Fibroblast of mammary gland (primary cell): ENCODE data around the gene GLI2.

Source experiments
- DNase-seq: peaks from one replicate; pipeline ENCODE4 v3.0.0-alpha.2; 2010; ENCODE audit warnings: low read depth
- H3K4me3 ChIP-seq: 2 replicates; pipeline ENCODE4 v1.5.1; 2011; ENCODE audit warnings: low read depth, mild to moderate bottlenecking, low read length, moderate library complexity; ENCODE audit not compliant: control insufficient read depth
- TF ChIP-seq, protein P1 (sequence below): conservative IDR thresholded peaks from 2 replicates; pipeline ENCODE4 v1.5.1; 2011; ENCODE audit warnings: low read depth, low read length, inconsistent platforms; ENCODE audit not compliant: control insufficient read depth, insufficient read depth

The GLI2 gene

DNA sequence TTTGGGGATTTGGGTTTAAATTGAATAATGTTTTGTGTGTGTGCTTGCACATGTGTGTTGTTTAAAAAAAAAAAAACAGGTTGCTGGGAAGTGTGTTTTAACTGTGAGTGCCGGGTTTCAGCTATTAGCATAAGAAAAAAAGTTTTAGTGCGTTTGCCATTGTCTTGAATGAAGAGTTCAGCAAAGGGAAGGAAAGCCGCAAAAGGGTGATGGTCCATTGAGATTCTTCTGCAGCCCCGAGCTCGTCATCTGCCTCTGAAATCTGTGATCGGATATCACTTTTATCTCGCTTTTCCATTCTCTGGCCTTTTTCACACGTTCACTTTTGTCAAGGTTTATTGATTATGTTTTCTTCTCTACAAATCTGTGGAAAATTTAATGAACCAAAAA lies 4.7 kb downstream of the GLI2 start:
- DNase-seq, result no peak
- no peak overlapping the region for H3K4me3 ChIP-seq
- TF ChIP-seq, protein P1, sequence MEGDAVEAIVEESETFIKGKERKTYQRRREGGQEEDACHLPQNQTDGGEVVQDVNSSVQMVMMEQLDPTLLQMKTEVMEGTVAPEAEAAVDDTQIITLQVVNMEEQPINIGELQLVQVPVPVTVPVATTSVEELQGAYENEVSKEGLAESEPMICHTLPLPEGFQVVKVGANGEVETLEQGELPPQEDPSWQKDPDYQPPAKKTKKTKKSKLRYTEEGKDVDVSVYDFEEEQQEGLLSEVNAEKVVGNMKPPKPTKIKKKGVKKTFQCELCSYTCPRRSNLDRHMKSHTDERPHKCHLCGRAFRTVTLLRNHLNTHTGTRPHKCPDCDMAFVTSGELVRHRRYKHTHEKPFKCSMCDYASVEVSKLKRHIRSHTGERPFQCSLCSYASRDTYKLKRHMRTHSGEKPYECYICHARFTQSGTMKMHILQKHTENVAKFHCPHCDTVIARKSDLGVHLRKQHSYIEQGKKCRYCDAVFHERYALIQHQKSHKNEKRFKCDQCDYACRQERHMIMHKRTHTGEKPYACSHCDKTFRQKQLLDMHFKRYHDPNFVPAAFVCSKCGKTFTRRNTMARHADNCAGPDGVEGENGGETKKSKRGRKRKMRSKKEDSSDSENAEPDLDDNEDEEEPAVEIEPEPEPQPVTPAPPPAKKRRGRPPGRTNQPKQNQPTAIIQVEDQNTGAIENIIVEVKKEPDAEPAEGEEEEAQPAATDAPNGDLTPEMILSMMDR, result no peak

DNA sequence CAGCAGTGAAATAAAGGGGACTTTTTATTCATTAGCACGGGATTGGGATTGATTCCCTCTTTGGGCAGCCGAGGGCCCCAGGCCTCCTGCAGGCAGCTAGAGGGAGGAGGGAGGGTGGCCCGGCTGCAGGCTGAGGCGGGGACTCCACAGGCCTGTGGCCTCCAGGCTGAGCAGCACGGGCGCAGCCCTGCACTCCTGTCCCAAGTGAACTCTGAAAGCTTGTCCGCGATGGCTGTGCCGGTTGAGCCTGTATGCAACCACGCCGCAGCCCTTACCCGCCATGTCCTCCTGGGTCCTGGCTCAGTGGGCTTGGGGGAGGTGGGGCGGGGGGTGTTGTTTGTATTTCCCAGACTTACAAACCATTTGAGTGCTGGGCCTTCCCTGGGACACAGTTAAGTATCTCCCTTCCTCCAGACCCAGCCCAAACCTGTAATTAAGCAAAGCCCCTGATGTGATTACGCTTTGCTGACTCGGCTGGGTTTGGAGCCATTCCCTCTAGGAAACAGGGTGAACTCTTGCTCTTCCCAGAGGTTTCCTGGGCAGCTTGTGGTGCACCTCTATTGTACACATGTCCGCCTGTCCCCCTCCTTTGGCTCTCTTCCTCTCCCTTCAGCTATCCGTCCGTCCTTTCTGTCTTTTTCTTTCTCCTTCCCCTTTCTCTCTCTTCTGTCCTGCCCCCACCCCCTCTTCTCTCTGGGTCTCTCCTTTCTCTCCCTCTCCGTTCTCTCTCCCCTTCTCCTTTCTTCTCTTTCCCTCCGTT lies 5.3 kb downstream of the GLI2 start:
- DNase-seq, result no peak
- TF ChIP-seq, protein P1, result peak; percentile 2
- H3K4me3 ChIP-seq, result peak overlapping the region; percentile 27

GRCh38 chr2:120741571-120742561 lies 6.2 kb downstream of the GLI2 start:
- H3K4me3 ChIP-seq, result peak overlapping the region; percentile 27

DNA sequence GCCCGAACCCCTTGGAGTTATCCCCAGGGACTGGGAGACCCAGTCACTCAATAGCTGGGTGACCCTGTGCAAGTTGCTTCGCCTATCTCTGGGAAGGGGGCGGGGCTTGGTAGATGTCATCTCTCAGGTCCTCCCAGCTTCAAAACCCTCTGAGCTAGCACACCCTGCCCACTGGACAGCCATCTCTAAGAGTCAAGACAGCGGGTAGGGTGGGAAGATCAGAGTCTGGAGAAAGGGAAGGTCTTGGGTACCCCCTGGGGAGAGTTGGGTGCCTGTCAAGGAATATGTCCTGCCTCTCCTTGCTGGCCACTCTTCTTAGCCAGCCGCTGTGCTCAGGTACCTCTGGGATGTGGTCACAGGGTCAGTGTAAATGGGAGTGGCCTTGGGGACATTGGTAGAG lies 8.0 kb downstream of the GLI2 start:
- no peak for DNase-seq
- TF ChIP-seq, protein P1, result no peak

More at GRCh38 chr2:120741571-120742561, 6.2 kb downstream of the GLI2 start:
- DNase-seq, result no peak
- TF ChIP-seq, protein P1, result no peak

GRCh38 chr2:120744817-120745216 lies 9.1 kb downstream of the GLI2 start:
- no peak for DNase-seq
- TF ChIP-seq, protein P1, result no peak
- no peak overlapping the region for H3K4me3 ChIP-seq

More for the DNA sequence above, 8.0 kb downstream of the GLI2 start:
- H3K4me3 ChIP-seq, result no peak overlapping the region

- TF ChIP-seq, protein P1, result no peak
- no peak overlapping the region for H3K4me3 ChIP-seq
- no peak for DNase-seq
Measured at GRCh38 chr2:120745420-120746111, 9.9 kb downstream of the GLI2 start.
